HG03175 (cell line): ENCODE measurements around the gene SNRPB.
A peak's percentile ranks its signal among the peaks of the same experiment; 100 is the strongest.
"Not testable (repeated sequence)": the region's sequence is repeated elsewhere in the genome, so short reads cannot be mapped to it uniquely, and the experiment has no call there.

Experiments
- ATAC-seq: cut with Tn5 transposase; IDR thresholded peaks from one replicate; pipeline ENCODE4 v1.9.1; 2021; ENCODE audit warnings: mild to moderate bottlenecking, moderate library complexity; ENCODE audit not compliant: unreplicated experiment

The SNRPB gene

GRCh38 chr20:2470423-2471193 lies at the start of gene SNRPB:
Gene SNRPB (minus strand): TSS chr20:2470789. CDS start chr20:2470690, 99 bp downstream.
- peak; percentile 96 for ATAC-seq

DNA sequence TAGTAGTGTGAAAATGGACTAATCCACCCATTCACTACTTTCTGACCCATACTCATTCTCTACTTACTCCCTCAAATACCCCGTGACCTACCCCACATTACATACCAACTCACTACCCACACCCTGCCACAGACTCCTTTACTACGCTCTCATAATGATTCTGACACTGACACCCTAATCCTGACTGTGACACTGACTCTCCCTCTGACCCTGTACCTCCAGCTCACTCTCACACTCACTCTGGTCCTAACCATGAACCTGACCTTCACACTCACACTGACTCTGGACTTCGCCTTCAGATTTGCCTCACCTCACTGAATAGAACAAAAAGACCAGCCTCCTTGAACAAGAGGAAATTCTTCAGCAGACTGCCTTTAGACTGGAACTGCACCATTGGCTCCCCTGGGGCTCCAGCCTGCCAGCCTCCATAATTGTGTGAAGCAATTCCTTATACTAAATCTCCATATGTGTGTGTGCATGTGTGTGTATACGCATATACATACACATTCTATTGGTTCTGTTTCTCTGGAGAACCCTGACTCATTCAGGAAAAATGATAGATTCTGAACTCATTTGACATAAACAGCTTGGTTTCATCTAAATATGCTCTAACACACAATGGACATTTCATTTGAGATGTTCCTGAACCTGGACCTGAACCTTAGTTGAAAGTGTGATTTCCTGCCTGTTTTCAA lies 48.7 kb upstream of the SNRPB start:
- no peak for ATAC-seq

DNA sequence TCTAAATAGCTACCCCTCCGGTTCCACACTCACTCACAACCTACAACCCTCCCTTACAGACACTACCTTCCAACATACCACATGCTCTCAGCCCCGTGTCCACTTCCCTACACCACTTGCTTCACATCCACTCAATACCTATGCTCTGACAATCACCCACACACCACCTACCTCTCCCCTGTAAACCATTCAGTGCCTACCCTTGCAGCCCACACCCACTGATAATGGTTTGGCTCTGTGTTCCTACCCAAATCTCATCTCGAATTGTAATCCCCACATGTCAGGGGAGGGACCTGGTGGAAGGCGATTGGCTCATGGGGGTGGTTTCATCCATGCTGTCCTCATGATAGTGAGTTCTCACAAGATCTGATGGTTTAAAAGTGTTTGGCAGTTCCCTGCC lies 48.0 kb upstream of the SNRPB start:
- ATAC-seq, result no peak

DNA sequence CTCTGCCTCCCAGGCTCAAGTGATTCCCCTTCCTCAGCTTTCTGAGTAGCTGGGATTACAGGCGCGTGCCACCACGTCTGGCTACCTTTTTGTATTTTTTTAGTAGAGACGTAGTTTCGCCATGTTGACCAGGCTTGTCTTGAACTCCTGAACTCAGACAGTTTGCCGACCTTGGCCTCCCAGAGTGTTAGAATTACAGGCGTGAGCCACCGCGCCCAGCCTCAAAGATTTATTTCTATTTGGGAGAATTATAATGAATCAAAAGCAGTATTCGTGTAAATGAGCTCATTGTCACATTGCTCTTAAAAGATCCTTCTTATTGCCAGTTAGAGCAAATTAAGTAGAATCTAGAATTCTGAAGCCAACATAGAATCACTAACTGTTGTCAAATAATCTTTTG lies 47.5 kb upstream of the SNRPB start:
- no peak for ATAC-seq

GRCh38 chr20:2516399-2516798 lies 45.8 kb upstream of the SNRPB start:
- no peak for ATAC-seq

- ATAC-seq, result no peak
Observed at GRCh38 chr20:2515203-2515602, 44.6 kb upstream of the SNRPB start.

DNA sequence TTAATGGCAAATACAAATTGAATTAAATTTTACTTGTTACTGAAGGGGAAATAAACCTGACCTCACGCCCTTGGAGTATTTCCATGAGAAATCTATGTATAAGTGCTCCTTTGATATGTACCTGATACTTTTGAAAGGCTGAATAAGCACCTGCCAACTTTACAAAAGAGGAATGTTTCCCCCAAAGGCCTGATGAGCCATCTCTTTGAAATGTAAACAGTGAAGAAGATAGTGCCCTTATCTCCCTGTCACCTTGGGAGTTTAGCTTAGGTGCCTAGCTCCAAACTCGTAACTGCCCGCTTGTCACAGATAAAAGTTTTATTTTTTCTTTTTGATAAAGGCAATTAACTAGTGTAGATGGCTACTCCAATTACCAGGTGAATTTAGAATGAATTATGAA lies 39.2 kb upstream of the SNRPB start:
- no peak for ATAC-seq

- no peak for ATAC-seq
Observed at GRCh38 chr20:2509468-2509781, 38.8 kb upstream of the SNRPB start.

DNA sequence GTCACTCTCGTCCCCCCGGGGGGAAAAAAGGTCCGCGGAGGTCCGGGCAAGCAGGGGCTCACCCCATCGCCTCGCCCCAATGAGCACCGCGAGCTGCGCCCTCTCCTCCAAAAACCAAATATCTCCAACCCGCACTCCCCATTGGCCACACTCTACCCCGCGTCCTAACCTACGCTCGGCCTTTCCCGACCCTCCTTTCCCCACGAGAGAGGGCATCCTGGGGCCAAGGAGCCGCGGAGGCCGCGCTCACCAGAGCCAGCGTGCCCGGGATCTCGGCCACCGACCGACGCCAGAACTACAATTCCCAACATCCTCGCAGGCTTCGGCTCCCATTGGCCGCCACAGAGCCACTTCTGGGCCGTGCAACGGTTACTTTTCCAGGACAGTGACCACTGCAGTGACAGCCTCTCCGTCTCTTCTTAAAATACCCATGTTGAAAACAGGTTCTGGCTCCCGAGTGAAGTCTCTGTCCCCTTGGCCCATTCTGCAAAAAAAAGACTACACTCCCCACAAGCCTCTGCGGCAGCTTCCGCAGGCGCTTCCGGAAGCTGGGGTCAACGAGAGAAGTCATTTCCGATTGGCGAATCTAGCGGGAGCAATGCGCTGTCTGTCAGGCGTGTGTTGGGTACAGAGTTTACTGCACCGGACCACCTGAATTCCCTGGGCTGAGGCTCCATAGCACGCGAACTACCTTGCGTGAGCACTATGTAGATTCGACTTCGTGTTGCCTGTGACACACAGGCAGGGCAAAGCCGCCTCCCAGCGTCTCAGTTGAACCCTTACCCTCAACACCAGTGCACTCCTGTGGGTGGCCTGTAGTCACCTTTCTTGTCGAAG lies 38.3 kb upstream of the SNRPB start, which contains the start of gene ZNF343:
Gene ZNF343, minus strand, starts transcription at position 285 of the 837 bp plus-strand sequence. CDS start 15,020 bp downstream, outside the sequence.
- ATAC-seq, result peak; percentile 95

DNA sequence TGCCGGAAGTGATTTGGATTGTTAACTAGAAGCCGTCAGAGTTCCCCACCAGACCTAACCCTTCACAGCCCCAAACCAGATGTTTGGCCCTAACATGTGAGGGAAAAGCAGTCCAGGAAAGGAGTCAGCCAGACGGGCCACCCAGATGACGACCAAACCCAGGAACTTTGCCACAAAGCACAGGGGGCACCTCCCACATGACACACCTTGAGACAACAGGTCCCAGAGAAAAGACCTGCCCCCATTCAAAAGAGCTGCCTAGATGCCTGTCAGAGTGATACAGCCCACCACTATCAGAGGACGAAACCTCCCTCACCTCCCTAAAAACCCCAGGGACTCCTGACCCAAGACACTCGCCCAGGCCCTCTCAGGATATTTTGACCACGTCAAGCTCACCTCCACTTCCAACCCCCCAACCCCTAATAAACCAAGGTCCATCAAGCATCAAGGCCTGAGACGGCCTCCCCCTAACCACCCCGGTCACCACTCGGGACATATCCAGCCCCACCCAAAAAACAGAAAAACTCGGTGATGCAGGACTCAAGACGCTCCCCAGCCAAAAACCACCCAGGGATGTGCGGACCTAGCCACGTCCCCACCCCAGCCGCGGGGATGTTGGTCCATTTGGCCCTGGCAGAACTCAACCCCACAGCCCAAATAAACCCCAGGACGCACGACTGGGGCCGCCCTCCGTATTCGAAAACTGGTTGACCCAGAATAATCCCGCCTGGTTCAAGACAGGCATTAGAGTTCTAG lies 37.5 kb upstream of the SNRPB start:
- peak; percentile 6 for ATAC-seq

DNA sequence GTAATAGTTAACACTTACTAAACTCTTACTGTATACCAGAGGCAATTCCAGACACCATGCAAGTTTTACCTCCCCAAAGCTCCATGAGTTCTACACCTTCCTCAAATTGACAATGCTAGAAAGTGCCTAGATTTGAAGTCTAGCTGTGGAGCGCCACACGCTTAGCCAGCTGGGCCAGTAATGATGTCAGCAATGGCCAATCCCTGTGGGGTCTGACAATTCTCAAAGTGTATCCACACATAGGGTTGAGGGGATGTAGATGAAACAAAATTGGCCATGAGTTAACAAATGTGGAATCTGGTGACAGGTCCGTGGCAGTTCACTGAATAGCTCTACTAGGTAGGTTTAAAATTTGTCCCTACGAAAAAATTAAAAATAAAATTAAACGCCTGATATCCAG lies 36.9 kb upstream of the SNRPB start:
- no peak for ATAC-seq

- ATAC-seq, result not testable (repeated sequence)
Observed at GRCh38 chr20:2506426-2506825, 35.8 kb upstream of the SNRPB start.

- not testable (repeated sequence) for ATAC-seq
Observed at GRCh38 chr20:2504803-2505202, 34.2 kb upstream of the SNRPB start.

DNA sequence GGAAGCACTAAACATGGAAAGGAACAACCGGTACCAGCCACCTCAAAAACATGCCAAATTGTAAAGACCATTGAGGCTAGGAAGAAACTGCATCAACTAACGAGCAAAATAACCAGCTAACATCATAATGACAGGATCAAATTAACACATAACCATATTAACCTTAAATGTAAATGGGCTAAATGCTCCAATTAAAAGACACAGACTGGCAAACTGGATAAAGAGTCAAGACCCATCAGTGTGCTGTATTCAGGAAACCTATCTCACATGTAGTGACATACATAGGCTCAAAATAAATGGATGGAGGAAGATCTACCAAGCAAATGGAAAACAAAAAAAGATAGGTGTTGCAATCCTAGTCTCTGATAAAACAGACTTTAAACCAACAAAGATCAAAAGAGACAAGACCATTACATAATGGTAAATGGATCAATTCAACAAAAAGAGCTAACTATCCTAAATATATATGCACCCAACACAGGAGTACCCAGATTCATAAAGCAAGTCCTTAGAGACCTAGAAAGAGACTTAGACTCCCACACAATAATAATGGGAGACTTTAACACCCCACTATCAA lies 32.3 kb upstream of the SNRPB start:
- ATAC-seq, result not testable (repeated sequence)

DNA sequence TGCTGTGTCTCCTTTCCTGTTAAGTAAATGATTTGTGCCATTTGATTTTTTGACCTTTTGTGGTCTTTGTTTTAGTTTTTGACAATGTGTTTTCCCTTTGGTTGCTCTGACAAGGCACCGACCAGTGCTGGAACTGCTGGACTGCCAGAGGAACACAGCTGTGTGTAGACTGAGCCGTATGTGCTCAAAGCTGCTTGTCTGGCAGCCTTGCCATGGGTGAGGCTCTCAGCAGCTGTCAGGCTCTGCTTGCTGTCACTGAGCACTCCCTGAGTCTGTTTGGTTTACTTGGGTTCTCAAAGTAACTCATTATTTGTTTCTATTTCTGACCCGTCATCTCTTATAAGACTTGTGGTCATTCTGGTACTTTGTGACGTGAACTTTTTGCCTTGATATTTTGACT lies 15.1 kb upstream of the SNRPB start:
- ATAC-seq, result no peak

DNA sequence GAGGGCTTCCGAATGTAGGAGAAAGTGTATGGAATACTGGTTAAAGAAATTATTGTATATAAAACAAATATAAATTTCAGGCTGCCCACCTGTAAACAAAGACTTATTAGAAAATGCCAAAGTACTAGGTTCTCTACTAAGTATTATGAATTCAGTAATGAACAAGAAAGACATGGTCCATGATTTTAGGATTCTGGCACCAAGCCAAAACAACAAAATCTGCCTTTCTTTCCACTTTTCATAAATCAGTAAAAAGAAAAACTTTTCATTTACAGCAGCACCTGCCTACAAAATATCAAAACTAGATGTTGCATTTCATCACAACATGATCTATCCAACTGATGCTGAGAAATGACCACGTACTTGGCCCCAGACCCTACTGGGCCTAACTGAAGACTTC lies 14.5 kb upstream of the SNRPB start:
- no peak for ATAC-seq

DNA sequence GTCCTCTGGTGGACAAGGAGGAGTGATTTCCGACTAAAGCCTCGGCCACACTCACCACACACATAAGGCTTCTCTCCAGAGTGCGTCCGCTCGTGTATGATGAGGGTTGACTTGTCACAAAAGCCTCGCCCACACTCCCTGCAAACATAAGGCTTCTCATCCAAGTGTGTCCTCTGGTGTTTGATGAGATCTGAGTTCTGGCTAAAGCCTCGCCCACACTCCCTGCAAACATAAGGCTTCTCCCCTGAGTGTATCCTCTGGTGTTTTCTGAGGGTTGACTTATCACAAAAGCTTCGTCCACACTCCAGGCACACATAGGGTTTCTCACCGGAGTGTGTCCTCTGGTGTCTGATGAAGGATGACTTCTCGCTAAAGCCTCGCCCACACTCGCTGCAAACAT lies 12.9 kb upstream of the SNRPB start:
- ATAC-seq, result no peak

- no peak for ATAC-seq
Observed at GRCh38 chr20:2480381-2480780, 9.8 kb upstream of the SNRPB start.

DNA sequence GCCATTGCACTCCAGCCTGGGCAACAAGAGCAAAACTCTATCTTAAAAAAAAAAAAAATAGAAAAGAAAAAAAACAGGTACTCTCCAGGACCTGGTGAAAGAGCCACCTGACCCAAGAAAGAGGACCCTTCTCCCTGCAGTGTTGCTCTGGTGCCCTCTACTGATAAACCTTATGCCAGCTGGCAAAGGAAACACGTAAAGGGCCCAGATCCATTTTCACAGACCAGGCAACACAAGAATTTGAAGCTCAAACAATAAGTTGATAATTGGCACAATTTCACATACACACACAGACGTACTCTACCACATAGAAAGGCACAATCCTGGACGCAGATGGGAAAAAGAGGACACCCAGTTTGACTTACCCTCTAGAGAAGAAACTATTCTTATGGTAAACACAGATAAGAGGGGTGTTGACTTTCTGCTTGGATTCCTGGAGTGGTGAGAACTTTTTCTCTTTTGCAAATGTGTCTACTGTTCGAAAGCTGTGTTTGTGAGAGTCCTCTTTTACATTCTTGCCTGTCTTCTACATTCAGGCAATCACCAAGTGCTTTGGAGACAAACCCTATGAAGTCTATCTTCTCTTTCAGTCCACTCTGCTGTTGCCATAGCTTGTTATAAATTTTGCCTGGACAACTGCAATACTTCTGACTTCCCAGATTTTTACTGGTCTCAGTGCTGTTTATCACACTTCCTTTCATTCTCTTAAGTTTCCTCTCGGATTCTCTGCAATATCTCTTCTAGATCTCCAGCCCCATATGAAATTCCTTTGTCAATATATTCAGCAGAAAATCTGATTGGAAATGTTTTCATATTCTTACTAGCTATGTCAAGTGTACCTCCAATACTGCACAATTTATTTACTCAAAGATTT lies 6.4 kb upstream of the SNRPB start:
- no peak for ATAC-seq
